Spleen (tissue), 7 donors: ENCODE data around the gene TNFSF13.

ENCODE experiments used
- CTCF ChIP-seq, 11 experiments: fragments of 200-600 bp in 7 of 11; fragments of 450-650 bp in 4 of 11; sonication (generic) in 4 of 11; IDR thresholded peaks in 8 of 11; conservative IDR thresholded peaks in 3 of 11; 1 replicate in 7 of 11; 2 replicates in 4 of 11; pipeline versions ENCODE4 v1.4.0 to v1.8.0; 2016 to 2021; ENCODE audit warnings: antibody characterized with exemption in 11 of 11, inconsistent platforms in 4 of 11, mild to moderate bottlenecking in 1 of 11
- POLR2A ChIP-seq, 3 donors: fragments of 450-650 bp; IDR thresholded peaks; one replicate each; pipeline ENCODE4 v1.5.1; 2017; ENCODE audit warnings: antibody characterized with exemption in 3 of 3, mild to moderate bottlenecking in 1 of 3
- POLR2AphosphoS5 ChIP-seq, 3 donors: sonication (generic); formaldehyde crosslinking; IDR thresholded peaks; one replicate each; pipeline ENCODE4 v1.5.1; 2017; ENCODE audit warnings: antibody characterized with exemption in 3 of 3
- donor health status: DM: no; HTN: no; CAD: no; lungs with moderate emphysema.
- donor health status: DM: no; HTN: no; CAD: no.
- donor health status: DM: no; HTN: no; CAD: no.

- TF ChIP-seq CTCF (IDR thresholded peaks at IDR 0.05 in 8 of 11, conservative IDR thresholded peaks at IDR 0.05 in 3 of 11) (no peak), POLR2AphosphoS5 (IDR thresholded peaks at IDR 0.05) (no peak), POLR2A (IDR thresholded peaks at IDR 0.05) (no peak)
These were observed 30.1 kb downstream of the TNFSF13 start for GRCh38 chr17:7588553-7589203.
